NCI-H1436 treated with DMSO at 0.1 percent for 48 hours (cell line): ENCODE data around the gene PARD6G.
"Not testable (repeated sequence)": the region's sequence is repeated elsewhere in the genome, so short reads cannot be mapped to it uniquely, and the experiment has no call there.

Experiments used
- DNase-seq: peaks from one replicate; lab custom pipeline; 2025; lab: John Stamatoyannopoulos, UW

Gene PARD6G

GRCh38 chr18:80241919-80242777, 5.2 kb downstream of the PARD6G start:
- DNase-seq = no peak

GRCh38 chr18:80239830-80240229, 7.5 kb downstream of the PARD6G start:
- DNase-seq = no peak

GRCh38 chr18:80238651-80239260, 8.6 kb downstream of the PARD6G start:
- DNase-seq = no peak

GRCh38 chr18:80237519-80237918, 9.8 kb downstream of the PARD6G start:
- DNase-seq = not testable (repeated sequence)

- DNase-seq = no peak
These were observed 12.9 kb downstream of the PARD6G start for GRCh38 chr18:80234398-80234797.

- DNase-seq = no peak
These were observed 13.4 kb downstream of the PARD6G start for GRCh38 chr18:80233899-80234298.

- DNase-seq = no peak
These were observed 14.0 kb downstream of the PARD6G start for GRCh38 chr18:80233201-80233835.

- DNase-seq = no peak
These were observed 14.6 kb downstream of the PARD6G start for GRCh38 chr18:80232710-80233109.

- DNase-seq = no peak
These were observed 15.3 kb downstream of the PARD6G start for GRCh38 chr18:80232030-80232429.

- DNase-seq = no peak
These were observed 15.7 kb downstream of the PARD6G start for GRCh38 chr18:80231616-80232015.

- no peak for DNase-seq
These were observed 16.2 kb downstream of the PARD6G start for GRCh38 chr18:80231151-80231550.

GRCh38 chr18:80229766-80230745, 17.3 kb downstream of the PARD6G start:
- DNase-seq = no peak

GRCh38 chr18:80229363-80229762, 18.0 kb downstream of the PARD6G start:
- DNase-seq = no peak

- no peak for DNase-seq
These were observed 19.1 kb downstream of the PARD6G start for GRCh38 chr18:80228051-80228848.

GRCh38 chr18:80227472-80227871, 19.8 kb downstream of the PARD6G start:
- DNase-seq = no peak

- no peak for DNase-seq
These were observed 21.6 kb downstream of the PARD6G start for GRCh38 chr18:80225685-80226084.

GRCh38 chr18:80223581-80224148, 23.6 kb downstream of the PARD6G start:
- DNase-seq = no peak

GRCh38 chr18:80219488-80219887, 27.8 kb downstream of the PARD6G start:
- not testable (repeated sequence) for DNase-seq

GRCh38 chr18:80218341-80219227, 28.7 kb downstream of the PARD6G start:
- no peak for DNase-seq

GRCh38 chr18:80213182-80213581, 34.1 kb downstream of the PARD6G start:
- DNase-seq = no peak
